ENCODE data around the gene TMEM92.
"Not testable (repeated sequence)": the region's sequence is repeated elsewhere in the genome, so short reads cannot be mapped to it uniquely, and the experiment has no call there.

The TMEM92 gene

DNA sequence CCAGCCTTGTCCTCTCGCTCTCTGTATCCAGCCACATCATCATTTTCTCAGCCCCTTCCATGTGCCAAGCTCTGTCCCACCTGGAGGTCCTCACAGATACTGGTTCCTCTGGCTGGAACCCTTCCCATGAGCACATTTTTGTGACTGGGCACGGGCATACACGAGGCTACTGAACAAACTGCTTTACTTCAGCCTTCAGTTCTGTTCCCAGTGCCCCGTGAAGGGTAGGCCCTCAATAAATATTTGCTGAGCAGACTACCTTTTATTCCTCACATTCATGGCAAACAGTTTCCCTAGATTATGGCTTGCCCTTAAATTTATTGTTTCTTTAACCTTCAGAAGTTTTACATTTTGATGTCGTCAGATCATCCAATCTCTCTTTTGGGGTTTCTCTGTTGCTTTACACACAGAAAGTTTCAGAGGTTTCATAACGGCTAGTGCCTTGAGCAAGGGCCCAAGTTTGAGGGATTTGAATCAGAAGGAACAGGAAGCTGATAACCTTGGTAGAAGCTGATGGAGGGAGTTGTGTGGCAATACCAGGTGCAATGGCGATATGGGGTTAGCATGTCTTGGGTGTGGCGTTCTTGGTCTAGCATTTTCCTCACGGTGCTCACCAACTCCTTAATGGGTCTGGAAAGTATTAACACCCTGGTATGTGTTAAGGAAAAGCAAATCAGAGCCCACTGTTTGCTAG lies 27.8 kb downstream of the TMEM92 start:
- no peak for DNase-seq (ENCODE audit: low read depth)

DNA sequence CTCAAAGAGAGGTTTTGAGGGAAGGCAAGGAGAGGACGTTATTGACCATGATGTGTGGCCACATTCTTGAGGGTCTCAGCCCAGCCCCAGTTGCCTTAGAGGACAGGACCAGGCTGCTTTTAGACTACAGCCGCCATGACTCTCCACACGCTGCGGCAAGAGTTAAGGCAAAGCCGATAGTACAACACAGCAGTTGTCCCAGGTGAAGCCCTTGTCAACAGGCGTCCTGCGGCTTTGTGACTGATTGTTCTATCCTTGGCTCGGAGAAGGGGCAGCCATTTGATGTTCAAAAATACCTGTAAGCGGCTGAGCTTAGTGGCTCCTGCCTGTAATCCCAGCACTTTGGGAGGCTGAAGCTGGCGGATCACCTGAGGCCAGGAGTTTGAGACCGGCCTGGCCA lies 28.8 kb downstream of the TMEM92 start:
- no peak for DNase-seq (ENCODE audit: low read depth)

DNA sequence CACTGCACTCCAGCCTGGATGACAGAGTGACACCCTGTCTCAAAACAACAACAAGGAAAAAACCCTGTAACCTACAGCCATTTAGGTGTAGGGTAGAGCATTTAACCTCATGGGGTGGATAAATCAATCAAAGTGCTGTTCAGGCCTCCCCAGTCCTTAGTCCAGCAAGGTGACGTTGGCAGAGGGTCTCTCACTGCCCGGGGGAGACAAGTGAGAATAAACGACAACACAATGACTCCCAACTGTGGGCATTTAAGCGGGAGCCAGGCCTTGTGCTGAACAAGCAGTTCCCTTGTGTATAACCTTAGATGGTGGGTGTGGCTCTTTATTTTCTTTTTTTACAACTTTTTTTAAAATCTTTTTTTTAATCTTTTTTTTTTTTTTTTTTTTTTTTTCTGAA lies 29.3 kb downstream of the TMEM92 start:
- DNase-seq (ENCODE audit: low read depth) = no peak

DNA sequence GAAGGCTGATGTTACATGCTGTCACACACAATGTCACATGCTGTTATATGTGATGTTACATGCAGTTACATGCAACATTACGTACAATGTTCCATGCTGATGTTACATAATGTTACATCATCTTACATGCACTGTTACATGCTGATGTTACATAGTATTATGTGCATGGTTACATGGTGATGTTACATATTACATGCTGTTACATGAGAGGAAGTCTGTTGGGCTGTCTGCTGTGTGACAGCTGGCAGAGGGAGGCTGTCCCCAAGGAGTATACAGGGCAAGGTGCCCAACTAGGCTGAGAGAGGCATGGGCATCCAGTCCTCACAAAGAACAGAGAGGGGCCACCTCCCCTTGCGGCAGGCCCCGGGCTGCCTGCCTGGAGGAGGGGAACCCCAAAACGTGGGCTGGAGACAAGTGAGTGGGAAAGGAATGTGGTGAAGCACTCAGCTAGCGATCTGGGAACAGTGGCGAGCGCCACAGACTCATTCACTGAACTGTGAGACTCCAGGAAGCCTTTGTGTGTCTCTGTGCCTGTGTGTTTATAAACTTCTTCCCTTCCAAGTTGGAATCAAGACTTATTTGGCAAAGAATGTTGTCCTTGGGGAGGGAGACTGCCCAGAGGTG lies 30.6 kb downstream of the TMEM92 start:
- peak; percentile 59 for DNase-seq (ENCODE audit: low read depth)

DNA sequence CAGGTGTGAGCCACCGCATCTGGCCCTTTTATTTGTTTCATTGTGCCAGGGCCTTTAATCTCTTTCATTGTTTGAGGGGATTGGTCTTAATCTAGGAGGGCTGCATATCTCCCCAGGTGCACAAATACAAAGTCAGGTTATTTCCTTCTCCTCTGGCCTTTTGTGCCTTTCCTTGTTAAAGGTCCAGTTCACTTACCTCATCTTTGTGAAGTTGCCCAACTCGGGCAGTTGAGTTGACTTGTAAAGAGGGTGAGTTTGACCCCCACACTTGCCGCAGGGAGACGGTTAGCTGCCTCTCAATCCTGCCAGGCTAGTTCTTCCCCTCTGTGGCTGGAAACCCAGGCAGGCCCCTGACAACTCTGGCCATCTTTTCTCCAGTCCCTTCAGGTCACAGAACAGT lies 33.4 kb downstream of the TMEM92 start:
- DNase-seq (ENCODE audit: low read depth) = no peak

DNA sequence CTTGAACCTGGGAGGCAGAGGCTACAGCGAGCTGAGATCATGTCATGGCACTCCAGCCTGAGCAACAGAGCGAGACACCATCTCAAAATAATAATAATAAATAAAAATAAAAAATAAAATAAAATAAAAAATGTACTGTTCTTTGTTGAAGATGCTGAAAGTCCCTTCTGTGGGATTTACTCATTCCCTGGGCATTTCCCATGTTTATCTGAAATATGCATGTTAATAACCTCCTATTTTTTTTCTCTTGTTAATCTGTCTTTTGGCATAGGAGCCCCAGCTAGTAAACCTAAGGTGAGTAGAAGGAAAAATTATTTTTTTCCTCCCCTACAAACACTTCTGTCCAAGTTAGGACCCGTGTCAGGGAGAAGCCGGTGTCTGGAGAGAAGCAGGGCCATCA lies 34.4 kb downstream of the TMEM92 start:
- DNase-seq (ENCODE audit: low read depth) = peak; percentile 44

DNA sequence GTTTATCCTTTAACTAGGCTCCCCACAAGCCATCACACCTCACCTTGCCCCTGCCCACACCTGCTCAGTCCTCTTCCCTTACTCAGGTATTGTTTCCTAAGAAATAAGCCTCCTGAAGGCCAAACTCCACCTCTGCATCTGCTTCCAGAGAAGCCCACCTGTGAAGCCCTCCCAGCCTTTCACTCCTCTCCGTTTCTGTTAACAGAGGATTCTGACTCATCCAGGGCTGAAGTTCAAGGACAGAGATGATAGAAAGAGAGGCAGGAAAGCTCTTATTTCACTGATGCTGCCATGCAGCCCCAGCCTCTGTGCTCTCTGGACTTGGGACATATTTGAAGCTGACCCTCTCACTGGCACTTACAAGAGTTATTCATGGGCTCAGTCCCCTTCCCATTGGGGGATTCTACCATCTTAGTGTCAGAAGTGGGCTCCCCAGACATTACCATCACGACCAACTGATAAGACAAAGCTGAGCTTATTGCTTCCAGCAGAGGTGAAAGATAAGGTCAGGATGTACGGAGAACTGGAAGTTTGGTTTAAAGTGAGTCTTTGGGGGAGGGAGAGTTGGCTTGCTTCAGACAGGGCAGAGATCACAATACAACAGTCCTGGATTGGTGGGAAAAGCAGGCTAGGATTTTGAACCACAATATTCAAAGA lies 36.3 kb downstream of the TMEM92 start:
- DNase-seq (ENCODE audit: low read depth) = no peak

DNA sequence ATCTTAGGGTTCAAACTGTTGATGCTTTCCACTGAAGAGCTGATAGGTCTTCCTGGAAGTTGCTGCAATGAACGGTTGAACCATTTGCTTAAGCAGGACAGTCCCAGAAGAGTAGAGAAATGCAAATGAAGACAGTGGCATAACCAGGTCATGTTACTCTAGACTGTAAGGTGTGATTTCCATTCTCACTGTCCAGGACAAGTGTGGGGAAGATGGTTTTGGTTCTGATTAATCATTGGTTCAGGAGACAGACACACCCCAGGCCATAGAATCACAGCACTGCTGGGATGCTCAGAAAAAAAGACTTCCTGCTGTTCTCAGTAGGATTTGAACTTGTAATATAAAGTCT lies 36.8 kb downstream of the TMEM92 start:
- DNase-seq (ENCODE audit: low read depth) = no peak

DNA sequence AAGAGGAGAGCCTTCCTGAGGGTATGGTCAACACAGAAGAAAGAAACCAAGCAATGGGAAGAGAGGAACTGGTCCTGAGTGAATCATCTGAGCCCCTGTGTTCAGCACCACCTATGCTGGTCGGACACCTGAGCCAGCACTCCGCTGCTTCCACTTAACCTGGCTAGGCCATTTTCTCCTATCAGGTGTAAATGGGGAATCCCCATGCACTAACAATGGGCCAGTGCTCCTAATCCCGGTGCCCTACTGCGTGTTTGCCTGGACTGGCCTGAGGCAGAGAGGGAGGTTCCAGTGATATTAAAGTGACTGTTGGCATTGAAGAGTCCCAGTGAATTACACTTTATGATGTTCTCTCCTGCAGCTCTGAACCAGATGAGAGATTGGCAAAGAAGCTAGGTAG lies 37.2 kb downstream of the TMEM92 start:
- DNase-seq (ENCODE audit: low read depth) = no peak

DNA sequence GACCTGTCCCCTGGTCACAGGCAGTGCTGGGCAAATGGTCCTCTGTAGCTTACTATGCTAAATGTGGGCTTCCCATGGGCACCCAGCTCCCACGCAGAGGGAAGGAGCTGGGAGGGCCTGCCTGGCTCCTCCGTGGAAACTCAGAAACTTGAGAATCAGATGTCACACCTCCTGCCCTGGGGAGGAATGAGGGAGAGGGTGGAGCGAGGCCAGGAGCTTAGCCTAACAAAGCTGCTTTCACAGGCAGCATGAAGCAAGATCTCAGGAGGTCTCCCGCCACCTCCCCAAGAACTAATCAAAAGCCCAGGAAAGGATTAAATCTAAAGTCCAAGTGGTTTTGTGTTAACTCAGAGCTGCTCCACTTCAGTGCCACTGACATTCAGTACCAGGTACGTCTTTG lies 38.0 kb downstream of the TMEM92 start:
- DNase-seq (ENCODE audit: low read depth) = peak; percentile 23

DNA sequence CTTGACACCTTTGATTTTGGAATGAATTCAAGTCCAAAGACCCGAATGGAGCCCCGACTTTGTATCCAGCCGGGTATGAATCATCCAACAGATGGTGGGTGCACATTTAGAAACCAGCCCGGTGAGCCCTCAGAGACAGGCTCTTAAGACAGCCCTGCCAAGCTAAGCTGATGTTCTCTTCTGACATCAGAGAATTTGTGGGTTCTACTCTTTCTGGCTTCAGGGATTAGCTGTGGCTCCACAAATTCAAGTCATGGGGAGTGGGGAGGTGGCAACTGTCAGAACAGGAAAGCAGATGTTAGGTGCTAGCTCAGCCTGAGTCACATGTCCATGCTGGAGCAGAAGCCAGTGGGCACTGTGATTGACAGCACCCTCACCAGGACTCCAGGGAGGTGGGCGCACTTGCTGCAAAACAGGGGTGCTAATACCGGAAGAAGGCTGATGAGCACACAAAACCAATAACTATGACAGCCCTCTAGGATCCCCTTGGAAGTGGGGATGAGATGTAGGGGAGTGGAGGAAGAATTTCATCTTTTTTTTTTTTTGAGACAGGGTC lies 40.3 kb downstream of the TMEM92 start:
- no peak for DNase-seq (ENCODE audit: low read depth)

DNA sequence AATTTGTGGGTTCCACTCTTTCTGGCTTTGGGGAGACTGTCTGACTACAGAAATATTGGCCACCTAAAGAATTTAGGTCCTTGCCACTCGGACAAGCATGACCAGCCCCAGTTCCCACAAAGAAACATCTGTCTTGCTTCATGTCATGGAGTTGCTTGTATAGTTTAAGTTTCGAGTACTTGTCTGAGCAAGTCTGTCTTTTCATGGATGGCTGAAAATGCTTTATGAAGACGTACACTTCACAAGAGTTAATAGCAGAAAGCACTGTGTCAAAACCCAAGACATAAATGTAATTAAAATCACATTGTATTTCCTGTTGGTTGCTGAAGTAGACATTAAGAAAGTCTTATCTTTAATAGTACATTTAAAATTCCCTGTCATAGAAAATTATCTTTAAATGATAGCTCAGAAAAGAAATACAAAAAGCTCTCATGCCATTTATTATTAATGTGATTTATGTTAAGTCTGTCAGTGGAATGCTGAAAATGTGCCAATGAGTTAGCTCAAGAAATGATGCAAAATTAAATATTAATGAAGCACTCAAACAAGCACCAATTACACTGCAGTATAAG lies 41.8 kb downstream of the TMEM92 start:
- no peak for DNase-seq (ENCODE audit: low read depth)

DNA sequence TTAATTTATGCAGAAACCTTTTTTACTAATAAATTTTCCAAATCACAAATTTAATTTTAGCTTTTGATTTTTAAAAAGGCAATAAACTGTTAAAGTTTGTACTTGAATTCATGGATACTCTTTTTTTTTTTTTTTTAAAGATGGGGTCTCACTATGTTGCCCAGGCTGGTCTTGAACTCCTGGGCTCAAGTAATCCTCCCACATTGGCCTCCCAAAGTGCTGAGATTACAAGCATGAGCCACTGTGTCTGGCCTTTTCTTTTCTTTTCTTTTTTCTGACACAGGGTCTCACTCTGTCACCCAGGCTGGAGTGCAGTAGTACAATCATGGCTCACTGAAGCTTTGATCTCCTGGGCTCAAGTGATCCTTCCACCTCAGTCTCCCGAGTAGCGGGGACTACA lies 42.4 kb downstream of the TMEM92 start:
- not testable (repeated sequence) for DNase-seq (ENCODE audit: low read depth)

DNA sequence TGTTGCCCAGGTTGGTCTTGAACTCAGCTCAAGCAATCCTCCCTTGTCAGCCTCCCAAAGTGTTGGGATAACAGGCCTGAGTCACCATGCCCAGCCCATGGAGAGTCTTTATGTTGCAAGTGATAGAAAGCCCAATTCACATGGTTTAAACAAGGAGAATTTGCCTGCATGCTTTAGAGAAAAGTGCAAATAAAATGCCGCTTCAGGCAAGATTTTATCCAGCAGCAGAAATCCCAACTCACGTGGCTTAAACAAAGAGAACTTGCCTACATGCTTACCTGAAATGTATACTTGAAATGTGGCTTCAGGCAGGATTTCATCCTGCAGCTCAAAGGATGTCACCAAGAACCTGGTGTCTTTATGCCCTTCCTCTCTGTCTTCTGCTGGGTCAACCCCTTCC lies 42.9 kb downstream of the TMEM92 start:
- DNase-seq (ENCODE audit: low read depth) = no peak

DNA sequence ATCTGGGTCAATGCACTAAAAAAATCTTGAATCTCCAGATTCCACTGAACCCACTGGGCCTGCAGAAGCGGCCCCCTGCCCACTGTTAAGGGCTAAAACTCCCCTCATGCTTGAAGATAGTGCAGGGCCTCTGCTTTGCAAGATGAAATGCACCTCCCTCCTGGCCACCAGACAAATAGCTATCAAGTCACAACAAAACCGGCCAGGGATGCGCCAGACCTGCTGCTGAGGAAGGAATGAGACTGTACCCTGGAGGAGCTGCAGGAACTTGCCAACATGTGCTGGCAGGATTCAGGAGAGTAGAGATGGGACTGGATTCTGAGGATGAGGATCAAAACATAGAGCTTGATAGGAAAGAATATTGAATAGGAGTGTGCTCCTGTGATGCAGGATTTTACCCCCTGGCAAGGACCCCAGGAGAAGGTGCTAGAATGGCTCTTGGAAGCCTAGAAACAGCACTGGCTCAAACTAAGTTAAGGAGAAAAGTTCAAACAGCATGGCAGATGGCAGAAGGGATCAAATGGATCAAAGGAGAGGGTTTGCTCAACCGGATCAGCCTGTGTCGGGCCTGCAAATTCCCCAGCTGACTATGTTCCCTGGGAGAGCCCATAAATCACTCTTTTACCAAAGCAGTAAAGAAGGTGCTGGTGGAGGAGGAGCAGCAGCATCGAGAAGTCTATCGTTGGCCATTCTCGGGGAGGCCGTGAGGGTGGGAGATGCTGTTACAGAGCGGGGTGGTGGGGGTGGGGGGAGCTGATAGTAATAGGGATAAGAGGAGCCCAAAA lies 44.4 kb downstream of the TMEM92 start:
- DNase-seq (ENCODE audit: low read depth) = peak; percentile 32

DNA sequence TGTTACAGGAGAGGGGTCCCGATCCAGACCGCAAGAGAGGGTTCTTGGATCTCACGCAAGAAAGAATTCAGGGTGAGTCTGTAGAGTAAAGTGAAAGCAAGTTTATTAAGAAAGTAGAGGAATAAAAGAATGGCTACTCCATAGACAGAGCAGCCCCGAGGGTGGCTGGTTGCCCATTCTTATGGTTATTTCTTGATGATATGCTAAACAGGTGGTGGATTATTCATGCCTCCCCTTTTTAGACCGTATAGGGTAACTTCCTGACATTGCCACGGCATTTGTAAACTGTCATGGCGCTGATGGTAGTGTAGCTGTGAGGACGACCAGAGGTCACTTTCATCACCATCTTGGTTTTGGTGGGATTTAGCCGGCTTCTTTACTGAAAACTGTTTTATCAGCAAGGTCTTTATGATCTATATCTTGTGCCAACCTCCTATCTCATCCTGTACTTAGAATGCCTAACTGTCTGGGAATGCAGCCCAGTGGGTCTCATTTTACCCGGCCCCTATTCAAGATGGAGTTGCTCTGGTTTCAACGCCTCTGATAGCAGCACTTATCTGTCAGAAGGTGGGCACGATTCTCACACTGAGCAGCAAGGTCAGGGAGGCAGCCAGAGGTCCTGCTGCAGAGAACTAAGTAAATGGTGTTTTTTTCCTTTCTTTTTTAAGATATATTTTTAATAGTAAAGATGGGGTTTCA lies 45.2 kb downstream of the TMEM92 start:
- no peak for DNase-seq (ENCODE audit: low read depth)

DNA sequence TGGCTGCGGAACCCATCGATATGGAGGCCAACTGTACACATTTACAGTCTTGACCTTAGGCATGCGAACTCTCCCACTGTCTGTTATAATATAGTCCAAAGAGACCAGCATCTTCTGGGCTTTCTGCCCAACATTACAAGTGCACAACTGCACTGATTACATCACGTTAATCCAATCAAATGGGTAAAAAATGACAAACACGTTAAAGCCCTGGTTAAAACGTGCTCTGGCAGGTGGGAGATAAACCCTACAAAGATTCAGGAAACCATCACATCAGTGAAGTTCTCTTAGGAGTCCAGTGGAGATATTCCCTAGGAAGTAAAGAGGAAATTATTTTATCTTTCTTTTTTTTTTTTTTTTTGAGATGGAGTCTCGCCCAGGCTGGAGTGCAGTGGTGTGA lies 48.0 kb downstream of the TMEM92 start:
- DNase-seq (ENCODE audit: low read depth) = no peak

DNA sequence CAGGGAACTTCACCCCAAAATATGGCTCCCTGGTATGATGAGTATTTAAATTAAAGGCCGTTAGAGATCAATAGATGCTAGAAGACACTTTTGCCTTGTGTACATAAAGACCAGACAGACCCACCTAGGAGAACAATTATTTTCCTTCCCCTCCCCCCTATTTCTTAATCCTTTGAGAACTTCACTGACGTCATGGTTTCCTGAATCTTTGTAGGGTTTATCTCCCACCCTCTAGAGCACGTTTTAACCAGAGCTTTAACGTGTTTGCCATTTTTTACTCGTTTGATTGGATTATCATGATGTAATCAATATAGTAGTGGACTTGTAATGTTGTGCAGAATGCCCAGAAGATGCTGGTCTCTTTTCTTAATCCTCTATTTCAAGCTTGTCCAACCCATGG lies 48.8 kb downstream of the TMEM92 start:
- DNase-seq (ENCODE audit: low read depth) = no peak

DNA sequence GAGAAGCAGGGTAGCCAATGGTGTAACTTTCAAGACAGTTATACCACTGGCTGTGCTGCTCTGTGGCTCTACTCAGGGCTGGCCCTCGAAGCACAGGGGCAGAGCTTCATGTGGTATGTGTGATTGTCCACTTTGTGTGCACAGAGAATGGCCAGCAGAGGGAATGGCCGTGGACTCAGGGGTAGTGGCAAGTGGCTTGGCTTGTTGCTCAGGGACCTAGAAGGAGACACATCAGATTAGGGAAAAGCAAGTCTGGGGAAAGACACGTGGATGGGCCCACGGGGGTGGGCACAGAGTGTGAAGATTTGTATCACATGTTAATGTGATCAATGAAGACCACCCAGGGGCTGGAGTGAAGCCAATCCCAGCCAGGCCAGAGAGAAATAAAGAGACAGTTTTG lies 51.6 kb downstream of the TMEM92 start:
- no peak for DNase-seq (ENCODE audit: low read depth)

DNA sequence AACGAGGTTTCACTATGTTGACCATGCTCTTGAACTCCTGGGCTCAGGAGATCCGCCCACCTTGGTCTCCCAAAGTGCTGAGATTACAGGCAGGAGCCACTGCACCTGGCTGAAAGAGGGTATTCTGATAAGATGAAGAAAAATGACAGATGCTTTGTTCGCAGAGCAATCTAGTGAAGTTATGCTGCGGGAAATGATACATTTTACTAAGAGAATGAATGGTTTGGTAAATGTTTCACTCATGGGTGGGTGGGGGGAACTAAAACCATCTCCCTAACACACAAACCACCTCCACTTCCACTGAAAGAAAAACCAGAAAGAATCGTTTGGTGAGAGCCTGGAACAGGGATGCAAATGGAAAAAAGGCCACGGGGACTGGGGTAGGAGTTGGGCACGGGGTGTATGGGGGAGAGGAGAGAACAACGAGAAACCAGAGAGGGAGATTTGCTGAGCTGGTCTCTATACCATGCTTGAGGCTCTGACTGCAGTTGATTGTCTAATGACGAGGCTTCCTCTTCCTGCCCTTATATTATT lies 52.6 kb downstream of the TMEM92 start:
- DNase-seq (ENCODE audit: low read depth) = no peak
